HepG2 (cell line): ENCODE results near the gene CALY. TPM values are rescaled to one million over a fixed set of nuclear protein-coding genes. Genes with fewer than 3 reads are reported as not detected.

Experiments
- AHR ChIP-seq: IDR thresholded peaks from 2 replicates; pipeline ENCODE4 v1.6.1; 2018; ENCODE audit warnings: missing genetic modification reagents, missing compliant biosample characterization
- ATRX ChIP-seq: sonication (generic); formaldehyde crosslinking; IDR thresholded peaks from 2 replicates; pipeline ENCODE4 v1.4.0; 2020; ENCODE audit warnings: missing genetic modification reagents, borderline replicate concordance
- EED ChIP-seq: sonication (generic); formaldehyde crosslinking; IDR thresholded peaks from 2 replicates; pipeline ENCODE4 v1.5.0; 2020; ENCODE audit warnings: mild to moderate bottlenecking, missing genetic modification reagents
- ETV5 ChIP-seq: IDR thresholded peaks from 2 replicates; pipeline ENCODE4 v1.6.1; 2018; ENCODE audit warnings: missing biosample characterization, missing genetic modification reagents, inconsistent platforms, borderline replicate concordance
- FOXO1 ChIP-seq: sonication (generic); formaldehyde crosslinking; IDR thresholded peaks from 2 replicates; pipeline ENCODE4 v1.4.0; 2020; ENCODE audit warnings: missing genetic modification reagents
- GRHL1 ChIP-seq: sonication (generic); formaldehyde crosslinking; conservative IDR thresholded peaks from 2 replicates; pipeline ENCODE4 v1.8.0; 2022; ENCODE audit warnings: missing genetic modification reagents
- MED1 ChIP-seq: sonication (generic); formaldehyde crosslinking; IDR thresholded peaks from 2 replicates; pipeline ENCODE4 v1.4.0; 2020; ENCODE audit warnings: missing genetic modification reagents
- SATB2 ChIP-seq: sonication (generic); formaldehyde crosslinking; IDR thresholded peaks from 2 replicates; pipeline ENCODE4 v1.5.0; 2020; ENCODE audit warnings: missing genetic modification reagents
- TCF12 ChIP-seq, 2 experiments: fragments of 450-650 bp in 1 of 2; sonication (generic) in 1 of 2; formaldehyde crosslinking in 1 of 2; IDR thresholded peaks; 2 replicates each; pipeline versions ENCODE4 v1.6.1 to v1.8.0; 2017 to 2022; ENCODE audit warnings: antibody characterized with exemption in 1 of 2, mild to moderate bottlenecking in 1 of 2, missing genetic modification reagents in 1 of 2, moderate library complexity in 1 of 2
- YY1 ChIP-seq: IDR thresholded peaks from 2 replicates; pipeline ENCODE4 v1.6.1; 2011; ENCODE audit warnings: low read length, low read depth, moderate library complexity, mild to moderate bottlenecking; ENCODE audit not compliant: insufficient read depth, insufficient replicate concordance
- ZBTB4 ChIP-seq: sonication (generic); formaldehyde crosslinking; IDR thresholded peaks from 2 replicates; pipeline ENCODE4 v1.4.0; 2020; ENCODE audit warnings: missing genetic modification reagents, mild to moderate bottlenecking, borderline replicate concordance
- ZFP41 ChIP-seq: sonication (generic); formaldehyde crosslinking; IDR thresholded peaks from 2 replicates; pipeline ENCODE4 v1.4.0; 2020; ENCODE audit warnings: mild to moderate bottlenecking, missing genetic modification reagents, borderline replicate concordance
- ZFY ChIP-seq: sonication (generic); formaldehyde crosslinking; IDR thresholded peaks from 2 replicates; pipeline ENCODE4 v1.4.0; 2020; ENCODE audit warnings: missing genetic modification reagents
- ZNF275 ChIP-seq: sonication (generic); formaldehyde crosslinking; IDR thresholded peaks from 2 replicates; pipeline ENCODE4 v1.8.0; 2022; ENCODE audit warnings: missing genetic modification reagents, mild to moderate bottlenecking, inconsistent platforms, borderline replicate concordance
- ZNF335 ChIP-seq: sonication (generic); formaldehyde crosslinking; IDR thresholded peaks from 2 replicates; pipeline ENCODE4 v1.4.0; 2020; ENCODE audit warnings: missing genetic modification reagents
- ZNF530 ChIP-seq: sonication (generic); formaldehyde crosslinking; IDR thresholded peaks from 2 replicates; pipeline ENCODE4 v1.5.0; 2020; ENCODE audit warnings: low read depth, mild to moderate bottlenecking, missing genetic modification reagents
- ZNF616 ChIP-seq: sonication (generic); formaldehyde crosslinking; IDR thresholded peaks from 2 replicates; pipeline ENCODE4 v1.5.0; 2020; ENCODE audit warnings: low read depth, mild to moderate bottlenecking, missing genetic modification reagents
- ZNF691 ChIP-seq: sonication (generic); formaldehyde crosslinking; IDR thresholded peaks from 2 replicates; pipeline ENCODE4 v1.4.0; 2020; ENCODE audit warnings: missing genetic modification reagents, low read depth, mild to moderate bottlenecking, borderline replicate concordance
- ZNF740 ChIP-seq: sonication (generic); formaldehyde crosslinking; IDR thresholded peaks from 2 replicates; pipeline ENCODE4 v1.4.0; 2020; ENCODE audit warnings: missing genetic modification reagents
- ZNF776 ChIP-seq: sonication (generic); formaldehyde crosslinking; IDR thresholded peaks from 2 replicates; pipeline ENCODE4 v1.4.0; 2020; ENCODE audit warnings: mild to moderate bottlenecking, missing genetic modification reagents
- polyA plus RNA-seq, 8 experiments: library from polyadenylated mRNA; depleted of rRNA in 3 of 8; stranded (reverse) in 7 of 8; unstranded in 1 of 8; fragments of >200 nt; fragmentation: Illumina TruSeq in 4 of 8; extraction: Trizol in 4 of 8; gene quantifications; 2 replicates each; pipeline versions ENCODE4 v1.2.1 to v1.2.3, GENCODE V29; 2011 to 2016; ENCODE audit warnings: low read depth in 4 of 8, missing spikeins in 1 of 8, mixed read lengths in 1 of 8; ENCODE audit not compliant: insufficient read depth in 1 of 8
- total RNA-seq, 5 experiments: library from RNA; depleted of rRNA; stranded (reverse); fragments of >200 nt; fragmentation: Illumina TruSeq; extraction: Trizol; gene quantifications; 2 replicates each; pipeline ENCODE4 v1.2.3, GENCODE V29; 2016; ENCODE audit warnings: low read depth in 1 of 5

Gene CALY
- total and polyA plus RNA-seq, 2 of the 13 experiments (the other 11 are each of a cell fraction or from before 2014, with no cell fraction given), result 0.08 TPM; not detected in 1

DNA sequence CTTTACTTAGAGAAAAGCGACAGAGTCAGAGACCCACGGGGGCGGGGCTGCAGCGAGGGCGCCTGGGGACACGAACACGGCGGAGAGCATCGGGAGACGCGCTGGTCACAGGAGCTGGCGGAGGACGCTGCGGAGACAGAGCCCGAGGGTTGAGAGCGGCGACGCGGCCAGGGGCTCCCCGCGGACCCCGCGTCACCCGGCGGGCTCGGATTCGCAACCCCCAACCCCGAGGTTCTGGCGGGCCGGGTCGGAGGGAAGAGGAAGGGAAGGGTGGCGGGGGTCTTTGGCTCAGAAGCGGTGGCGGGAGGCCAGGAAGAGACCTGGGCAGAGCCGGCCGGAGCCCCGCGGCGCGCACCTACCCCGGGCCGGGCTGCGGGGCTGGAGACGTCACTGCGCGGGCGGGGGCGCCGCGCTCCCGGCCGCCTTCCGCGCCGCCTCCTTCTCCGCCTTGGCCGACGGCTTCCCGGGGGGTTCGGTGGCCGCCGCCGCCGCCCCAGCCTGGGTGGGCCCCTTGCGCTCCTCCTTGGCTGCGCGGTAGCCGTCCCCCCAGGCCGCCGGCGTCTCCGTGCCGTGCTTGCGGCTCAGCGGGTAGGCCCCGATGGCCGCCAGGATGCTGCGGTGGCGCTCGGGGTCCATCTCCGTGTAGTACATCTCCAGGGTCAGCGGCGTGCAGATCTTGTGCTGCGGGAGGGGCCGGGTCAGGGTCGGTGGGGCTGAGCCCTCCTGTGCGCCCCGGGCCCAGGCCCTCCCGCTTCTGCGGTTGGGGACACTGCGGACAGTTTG lies 11.1 kb downstream of the CALY start (continued):
- TF ChIP-seq ZNF275, result no peak
- TF ChIP-seq ZNF740 (CRISPR knock-in tag), result no peak
- TF ChIP-seq ZBTB4 (CRISPR knock-in tag), result no peak
- TF ChIP-seq ZNF530 (CRISPR knock-in tag), result no peak
- peak; percentile 9 for TF ChIP-seq YY1
- no peak for TF ChIP-seq TCF12 (IDR thresholded peaks at IDR 0.05)
- no peak for TF ChIP-seq TCF12 (CRISPR knock-in tag; IDR thresholded peaks at IDR 0.05)
- no peak for TF ChIP-seq GRHL1
- TF ChIP-seq ZNF691, result no peak
- TF ChIP-seq ZNF335, result no peak
- no peak for TF ChIP-seq FOXO1
- TF ChIP-seq ZFY (CRISPR knock-in tag), result peak; percentile 42; the same call in 1 of the 2 replicates
- TF ChIP-seq SATB2 (CRISPR knock-in tag), result no peak
- TF ChIP-seq ATRX (CRISPR knock-in tag), result no peak
- no peak for TF ChIP-seq ZNF776 (CRISPR knock-in tag)
- TF ChIP-seq MED1 (CRISPR knock-in tag), result no peak
- no peak for TF ChIP-seq EED (CRISPR knock-in tag)
- TF ChIP-seq AHR (CRISPR knock-in tag), result no peak
- no peak for TF ChIP-seq ZFP41 (CRISPR knock-in tag)
- no peak for TF ChIP-seq ETV5 (CRISPR knock-in tag)
- TF ChIP-seq ZNF616 (CRISPR knock-in tag), result no peak
